ENCODE measurements around the gene CDC23.

GRCh38 chr5:138186002-138186447, 27.1 kb downstream of the CDC23 start:
- TF ChIP-seq CTCF (IDR thresholded peaks at IDR 0.05) (no peak), POLR2A (IDR thresholded peaks at IDR 0.05) (no peak)
